Fibroblast of peridontal ligament (primary cell): ENCODE results near the gene APBB2.
"Not testable (repeated sequence)": the region's sequence is repeated elsewhere in the genome, so short reads cannot be mapped to it uniquely, and the experiment has no call there.

Experiments used
- DNase-seq: peaks from one replicate; pipeline ENCODE4 v3.0.0-alpha.2; 2010; ENCODE audit errors: extremely low read depth

APBB2 gene

DNA sequence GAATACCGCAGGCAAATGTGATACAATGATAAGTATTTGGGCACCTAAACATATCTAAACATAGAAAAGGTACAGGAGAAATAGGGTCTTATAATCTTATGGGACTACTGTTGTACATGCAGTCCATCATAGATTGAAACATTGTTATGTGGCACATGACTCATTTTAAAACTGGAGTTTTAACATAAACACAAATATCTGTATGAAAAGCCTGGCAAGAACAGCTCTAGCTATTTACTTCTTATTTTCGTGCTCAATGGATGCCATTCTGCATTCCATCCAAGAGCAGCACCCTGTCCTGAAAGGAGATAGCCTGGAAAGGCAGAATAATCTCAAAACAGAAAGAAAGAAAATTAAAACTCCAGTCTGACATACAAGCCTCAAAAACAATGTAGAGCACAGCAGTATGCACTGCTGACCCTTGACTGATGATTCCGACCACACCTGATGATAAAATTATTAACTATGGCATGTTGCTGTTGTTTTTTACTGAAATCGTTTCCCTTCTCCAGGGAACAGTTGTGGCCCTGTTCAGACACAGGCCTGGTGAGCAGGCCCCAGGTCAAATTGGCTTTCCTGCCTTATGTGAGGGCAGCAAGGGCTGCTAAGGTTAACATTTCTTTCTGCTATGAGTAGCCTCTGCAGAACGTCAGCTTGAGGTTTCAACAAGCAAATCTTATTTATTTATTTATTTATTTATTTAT is 152.7 kb downstream of the APBB2 start:
- DNase-seq = peak; percentile 52

- no peak for DNase-seq
Observed at GRCh38 chr4:41060352-41061334, 153.7 kb downstream of the APBB2 start.

DNA sequence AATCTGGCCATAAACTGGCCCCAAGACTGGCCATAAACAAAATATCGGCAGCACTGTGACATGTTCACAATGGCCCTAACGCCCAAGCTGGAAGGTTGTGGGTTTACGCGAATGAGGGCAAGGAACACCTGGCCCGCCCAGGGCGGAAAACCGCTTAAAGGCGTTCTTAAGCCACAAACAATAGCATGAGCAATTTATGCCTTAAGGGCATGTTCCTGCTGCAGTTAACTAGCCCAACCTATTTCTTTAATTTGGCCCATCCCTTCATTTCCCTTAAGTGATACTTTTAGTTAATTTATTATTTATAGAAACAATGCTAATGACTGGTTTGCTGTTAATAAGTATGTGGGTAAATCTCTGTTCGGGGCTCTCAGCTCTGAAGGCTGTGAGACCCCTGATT is 154.9 kb downstream of the APBB2 start:
- DNase-seq = not testable (repeated sequence)

- no peak for DNase-seq
Observed at GRCh38 chr4:41058426-41058825, 155.9 kb downstream of the APBB2 start.

- peak; percentile 49 for DNase-seq
Observed at GRCh38 chr4:41057467-41057866, 156.9 kb downstream of the APBB2 start.

- no peak for DNase-seq
Observed at GRCh38 chr4:41052287-41052686, 162.1 kb downstream of the APBB2 start.

GRCh38 chr4:41050880-41051775 is 163.2 kb downstream of the APBB2 start:
- no peak for DNase-seq

GRCh38 chr4:41050116-41050515 is 164.2 kb downstream of the APBB2 start:
- DNase-seq = no peak

GRCh38 chr4:41049176-41049575 is 165.2 kb downstream of the APBB2 start:
- DNase-seq = not testable (repeated sequence)

DNA sequence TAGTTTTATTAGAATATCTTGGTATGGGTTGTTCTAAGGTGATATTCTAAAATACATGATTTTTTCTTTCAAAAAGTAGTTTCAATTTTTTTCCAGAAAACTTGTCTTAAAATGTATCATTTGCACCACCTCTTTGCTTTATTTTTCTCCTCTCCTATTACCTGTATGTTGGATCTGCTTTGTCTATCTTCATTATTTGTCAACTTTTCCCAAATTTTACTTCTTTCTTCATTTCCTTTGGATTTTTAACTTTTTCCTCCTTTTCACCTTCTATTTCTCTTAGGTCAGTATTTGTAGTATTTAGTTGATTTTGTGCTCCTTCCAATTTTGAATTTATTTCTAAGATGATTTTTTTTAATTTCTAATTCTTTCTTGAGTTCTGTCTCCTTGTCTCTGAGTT is 169.6 kb downstream of the APBB2 start:
- no peak for DNase-seq

DNA sequence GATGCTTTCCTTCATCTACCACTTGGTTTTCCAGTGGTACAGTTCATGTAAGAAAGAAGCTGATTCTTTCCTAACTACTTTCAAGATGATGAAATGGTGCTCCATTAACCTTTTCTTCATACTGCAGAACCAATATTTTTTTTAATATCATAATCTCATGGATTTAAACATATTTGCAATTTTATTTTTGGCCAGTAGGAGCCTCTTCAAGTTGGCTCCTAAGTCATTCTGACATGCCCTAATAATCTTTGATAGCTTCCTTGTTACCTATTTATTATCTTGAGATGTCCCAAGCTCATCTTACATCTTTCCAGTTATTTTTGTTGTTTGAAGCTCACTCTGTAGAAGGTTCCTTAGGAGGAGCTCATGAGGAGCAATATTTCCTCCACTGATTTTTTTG is 170.2 kb downstream of the APBB2 start:
- no peak for DNase-seq

DNA sequence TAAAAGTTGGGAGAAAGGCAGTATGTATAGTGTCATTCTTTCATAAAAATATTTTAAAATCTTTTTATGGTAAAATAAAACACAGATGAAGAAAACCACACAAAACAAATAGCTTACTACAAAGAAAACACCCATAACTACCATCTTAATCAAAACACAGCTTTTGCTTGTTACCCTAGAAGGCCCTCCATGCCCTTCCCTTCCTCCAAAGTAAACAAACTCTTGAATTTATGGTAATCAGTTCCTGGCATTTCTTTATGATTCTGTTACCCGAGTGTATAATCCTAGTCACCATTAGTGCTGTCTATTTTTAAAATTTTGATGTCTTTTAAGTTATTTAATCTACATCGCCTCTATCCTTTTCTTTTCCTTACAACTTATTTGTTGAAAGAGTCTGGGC is 170.9 kb downstream of the APBB2 start:
- peak; percentile 20 for DNase-seq

DNA sequence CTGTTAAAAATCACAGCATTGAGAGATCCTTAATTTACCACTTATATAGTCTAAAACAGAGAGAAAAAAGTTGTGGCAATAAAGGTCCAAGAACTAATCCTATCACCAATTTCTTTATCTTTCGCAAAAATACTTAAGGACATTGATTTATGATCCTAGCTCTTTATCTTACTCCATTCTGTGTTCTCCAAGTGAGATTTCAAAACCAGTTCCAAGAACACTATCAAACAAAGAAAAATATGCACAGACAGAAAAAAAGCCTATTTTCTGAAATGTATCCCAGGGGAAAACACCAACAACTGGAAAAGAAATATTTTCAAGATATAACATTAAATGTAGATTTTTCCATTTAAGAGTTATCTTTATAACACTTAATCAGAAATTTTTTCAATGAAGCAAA is 172.8 kb downstream of the APBB2 start:
- DNase-seq = no peak

GRCh38 chr4:41039317-41039716 is 175.0 kb downstream of the APBB2 start:
- DNase-seq = no peak

GRCh38 chr4:41038304-41038703 is 176.0 kb downstream of the APBB2 start:
- no peak for DNase-seq

- no peak for DNase-seq
Observed at GRCh38 chr4:41029098-41029497, 185.2 kb downstream of the APBB2 start.

DNA sequence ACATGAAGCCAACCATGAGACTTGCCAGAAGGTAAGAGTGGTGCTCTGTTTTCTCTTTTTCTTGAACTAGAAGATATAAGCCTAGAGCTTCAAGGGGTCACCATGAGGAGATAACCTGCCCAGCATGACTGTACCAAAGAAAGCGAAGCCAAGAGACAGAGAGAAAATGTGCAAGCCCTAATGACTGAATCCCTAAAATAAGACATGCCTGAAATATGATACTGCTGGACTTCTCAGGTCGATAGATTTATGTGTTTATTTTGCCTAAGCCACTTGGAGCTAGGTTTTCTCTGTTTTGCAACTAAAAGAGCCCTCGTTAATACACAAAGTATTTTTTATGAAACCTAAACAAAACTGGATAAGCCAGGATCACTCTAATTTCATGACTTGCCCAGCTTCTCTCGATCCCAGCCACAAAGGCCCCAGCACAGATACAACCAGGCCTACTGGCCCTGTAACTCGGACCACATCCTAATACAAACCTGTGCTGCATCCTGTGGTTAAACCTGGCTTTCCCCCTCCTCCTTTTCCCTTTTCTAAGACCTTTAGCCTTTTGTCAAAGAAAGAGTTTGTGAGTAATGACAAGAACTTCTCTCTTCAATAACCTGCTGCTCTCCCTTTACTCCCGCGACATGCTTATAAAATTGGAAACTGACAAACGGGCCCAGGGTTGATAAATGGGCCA is 185.8 kb downstream of the APBB2 start:
- no peak for DNase-seq

DNA sequence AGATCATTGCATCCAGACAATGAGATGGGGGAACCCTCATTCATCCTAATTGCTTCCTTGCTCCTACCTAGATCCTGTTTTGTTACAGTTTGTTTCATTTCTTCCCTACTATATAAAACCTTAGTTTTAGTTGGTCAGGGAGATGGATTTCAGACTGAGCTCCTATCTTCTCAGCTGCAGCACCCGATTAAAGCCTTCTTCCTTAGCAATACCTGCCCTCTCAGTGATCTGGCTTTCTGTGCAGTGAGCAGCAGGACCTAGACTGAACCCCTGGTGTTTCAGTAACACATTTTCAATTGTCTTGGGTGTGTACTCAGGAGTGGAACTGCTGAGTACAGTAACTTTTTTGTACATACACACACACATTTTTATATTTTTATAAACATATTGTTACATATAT is 187.4 kb downstream of the APBB2 start:
- DNase-seq = no peak

- DNase-seq = no peak
Observed at GRCh38 chr4:41025824-41026223, 188.5 kb downstream of the APBB2 start.

DNA sequence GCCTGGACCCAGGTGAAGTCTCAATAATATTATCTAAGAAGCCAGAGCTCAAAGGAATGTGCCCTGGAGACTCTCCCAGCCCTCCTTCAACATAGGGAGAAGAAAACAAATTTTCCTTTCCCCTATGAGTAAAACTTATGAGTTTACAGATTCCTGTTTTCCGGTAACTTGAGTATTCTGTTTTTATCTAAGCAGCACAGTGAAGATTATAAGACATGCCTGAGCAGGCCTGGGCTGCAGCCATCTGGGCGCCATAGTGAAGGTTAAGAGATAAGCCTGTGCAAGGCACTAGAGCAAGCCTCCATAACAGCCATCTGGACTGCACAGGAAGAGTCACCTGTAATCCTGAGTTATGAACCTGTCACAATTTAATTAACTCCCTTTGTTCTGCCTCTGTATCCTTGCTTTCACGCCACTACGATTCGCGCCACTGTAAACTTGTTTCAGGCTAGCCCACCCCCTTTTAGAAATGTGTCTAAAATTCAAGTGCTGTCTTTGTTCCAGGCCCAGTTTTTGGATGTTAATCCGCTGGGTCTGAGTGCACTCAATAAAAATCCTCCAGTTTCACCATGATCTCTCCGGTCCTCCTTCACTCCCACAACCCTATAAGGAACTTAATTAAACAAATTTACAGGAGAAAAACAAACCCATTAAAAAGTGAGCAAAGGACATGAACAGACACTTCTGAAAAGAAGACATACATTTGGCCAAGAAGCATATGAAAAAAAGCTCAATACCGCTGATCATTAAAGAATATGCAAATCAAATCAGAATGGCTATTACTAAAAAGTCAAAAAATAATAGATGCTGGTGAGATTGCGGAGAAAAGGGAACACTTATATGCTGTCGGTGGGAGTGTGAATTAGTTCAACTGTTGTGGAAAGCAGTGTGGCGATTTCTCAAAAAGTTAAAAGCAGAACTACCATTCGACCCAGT is 189.5 kb downstream of the APBB2 start:
- no peak for DNase-seq
